HCT116 (cell line): ENCODE results near the gene RPL37A. TPM values are rescaled to one million over a fixed set of nuclear protein-coding genes. Genes with fewer than 3 reads are reported as not detected.
"Not testable (repeated sequence)": the region's sequence is repeated elsewhere in the genome, so short reads cannot be mapped to it uniquely, and the experiment has no call there.

Source experiments
- ATAC-seq: fragments of 200-7000 bp; cut with Tn5 transposase; 2 replicates; pipeline ENCODE4 v1.9.1; 2020; ENCODE audit warnings: mild to moderate bottlenecking, moderate library complexity
- BruUV-seq: library from RNA; stranded (reverse); fragments of 400-500 nt; replicated peaks from 2 replicates; lab custom pipeline; 2021; lab: Mats Ljungman, UMichigan
- CTCF ChIA-PET: fragments of 300-600 bp; sonication (Branson Sonifier 250); formaldehyde crosslinking; loops from one replicate; lab custom pipeline; 2021; ENCODE audit warnings: antibody characterized with exemption; lab: Charles Lee
- POLR2A ChIA-PET: fragments of 300-600, 350-600 bp; sonication (Branson Sonifier 250); formaldehyde crosslinking; loops from one replicate; lab custom pipeline; 2021; ENCODE audit warnings: antibody characterized with exemption; lab: Charles Lee
- RAD21 ChIA-PET, 2 experiments: fragments of 300-600 bp; sonication (Branson Sonifier 250); formaldehyde crosslinking; loops; one replicate each; lab custom pipeline; 2023; ENCODE audit warnings: low total read pairs in 2 of 2; ENCODE audit not compliant: uncharacterized antibody in 2 of 2, unreplicated experiment in 2 of 2, low non-redundant PET in 1 of 2; lab: Charles Lee
- DNase-seq: peaks from one replicate; pipeline ENCODE4 v3.0.0-alpha.2; 2010; ENCODE audit warnings: low read depth, low spot score
- H2AFZ ChIP-seq: fragments of 200-600 bp; shearing (Covaris generic), sonication (generic); 2 replicates; pipeline ENCODE4 v1.6.1; 2017; ENCODE audit warnings: low read depth, mixed run types, mixed read lengths, antibody characterized with exemption, low read length; ENCODE audit not compliant: poor library complexity, severe bottlenecking
- H3K27ac ChIP-seq: 2 replicates; pipeline ENCODE4 v1.5.1; 2012; ENCODE audit warnings: low read depth, low read length
- H3K27me3 ChIP-seq: fragments of 200-600 bp; sonication (generic); 2 replicates; pipeline ENCODE4 v1.6.1; 2016; ENCODE audit warnings: mixed run types, low read length, mixed read lengths; ENCODE audit not compliant: insufficient read depth
- H3K36me3 ChIP-seq, 2 experiments: fragments of 200-500 bp in 1 of 2; fragments of 200-600 bp in 1 of 2; sonication (Bioruptor generic) in 1 of 2; sonication (generic) in 1 of 2; 2 replicates each; pipeline versions ENCODE4 v1.5.1 to v1.6.1; 2014 to 2016; ENCODE audit warnings: low read length in 2 of 2, inconsistent platforms in 1 of 2, mixed read lengths in 1 of 2, mixed run types in 1 of 2; ENCODE audit not compliant: insufficient read depth in 2 of 2, control insufficient read depth in 1 of 2
- H3K4me1 ChIP-seq, 2 experiments: fragments of 200-600 bp in 1 of 2; sonication (generic) in 1 of 2; 2 replicates each; pipeline versions ENCODE4 v1.5.1 to v1.6.1; 2012 to 2017; ENCODE audit warnings: low read length in 2 of 2, inconsistent platforms in 1 of 2, mild to moderate bottlenecking in 1 of 2, mixed read lengths in 1 of 2, mixed run types in 1 of 2, moderate library complexity in 1 of 2; ENCODE audit not compliant: insufficient read depth in 2 of 2, control insufficient read depth in 1 of 2
- H3K4me2 ChIP-seq: fragments of 200-600 bp; sonication (generic); 2 replicates; pipeline ENCODE4 v1.6.1; 2017; ENCODE audit warnings: mixed run types, low read length, mixed read lengths
- H3K4me3 ChIP-seq, 2 experiments: fragments of 200-600 bp in 1 of 2; sonication (generic) in 1 of 2; replicated peaks in 1 of 2; 2 replicates each; pipeline ENCODE4 v1.5.1; 2011 to 2016; ENCODE audit warnings: low read length in 2 of 2, control low read depth in 1 of 2, low read depth in 1 of 2, mild to moderate bottlenecking in 1 of 2, mixed read lengths in 1 of 2, mixed run types in 1 of 2
- H3K79me2 ChIP-seq: fragments of 200-600 bp; sonication (generic); 2 replicates; pipeline ENCODE4 v1.6.1; 2017; ENCODE audit warnings: mild to moderate bottlenecking, mixed run types, low read length, moderate library complexity, mixed read lengths; ENCODE audit not compliant: insufficient read depth
- H3K9ac ChIP-seq: fragments of 200-600 bp; sonication (generic); 2 replicates; pipeline ENCODE4 v1.6.1; 2016; ENCODE audit warnings: low read length, mixed read lengths
- H3K9me2 ChIP-seq: fragments of 200-600 bp; sonication (generic), shearing (Covaris generic); 2 replicates; pipeline ENCODE4 v1.6.1; 2017; ENCODE audit warnings: mixed run types, mild to moderate bottlenecking, moderate library complexity; ENCODE audit not compliant: insufficient read depth
- H3K9me3 ChIP-seq, 2 experiments: fragments of 200-500 bp in 1 of 2; fragments of 200-600 bp in 1 of 2; sonication (Bioruptor generic) in 1 of 2; sonication (generic) in 1 of 2; 2 replicates each; pipeline ENCODE4 v1.6.1; 2014 to 2017; ENCODE audit warnings: low read length in 2 of 2, mixed read lengths in 2 of 2, inconsistent platforms in 1 of 2, low read depth in 1 of 2, mild to moderate bottlenecking in 1 of 2, mixed run types in 1 of 2, moderate library complexity in 1 of 2; ENCODE audit not compliant: control insufficient read depth in 1 of 2, insufficient read depth in 1 of 2
- H4K20me1 ChIP-seq: fragments of 200-600 bp; sonication (generic), shearing (Covaris generic); 2 replicates; pipeline ENCODE4 v1.6.1; 2017; ENCODE audit warnings: mixed run types, mild to moderate bottlenecking, moderate library complexity; ENCODE audit not compliant: insufficient read depth
- CEBPB ChIP-seq: IDR thresholded peaks from 2 replicates; pipeline ENCODE4 v1.6.1; 2012; ENCODE audit warnings: low read depth
- CTCF ChIP-seq, 3 experiments: fragments of 200-600 bp in 1 of 3; sonication (generic) in 1 of 3; IDR thresholded peaks in 2 of 3; conservative IDR thresholded peaks in 1 of 3; 2 replicates each; pipeline ENCODE4 v1.5.1; 2012 to 2017; ENCODE audit warnings: low read depth in 2 of 3, low read length in 2 of 3, antibody characterized with exemption in 1 of 3, borderline replicate concordance in 1 of 3, control low read depth in 1 of 3, mild to moderate bottlenecking in 1 of 3, mixed read lengths in 1 of 3, mixed run types in 1 of 3, moderate library complexity in 1 of 3; ENCODE audit not compliant: insufficient read depth in 1 of 3
- MAX ChIP-seq: IDR thresholded peaks from 2 replicates; pipeline ENCODE4 v1.6.1; 2012
- RAD21 ChIP-seq: IDR thresholded peaks from 2 replicates; pipeline ENCODE4 v1.6.1; 2012; ENCODE audit warnings: low read depth, mild to moderate bottlenecking
- YY1 ChIP-seq: IDR thresholded peaks from 2 replicates; pipeline ENCODE4 v1.6.1; 2011; ENCODE audit warnings: low read length, low read depth, moderate library complexity, mild to moderate bottlenecking; ENCODE audit not compliant: insufficient replicate concordance; ENCODE audit errors: extremely low read depth
- intact Hi-C: fragments of 100-400 bp; cut with micrococcal nuclease; formaldehyde crosslinking; loops from 2 replicates; pipeline ENCODE4 v1.10.0; 2022
- total RNA-seq: library from RNA; stranded (reverse); gene quantifications from one replicate; pipeline ENCODE4 v1.2.1, GENCODE V29; 2021; ENCODE audit not compliant: unreplicated experiment

RPL37A gene
- total RNA-seq, 1 experiment from 2014 or later, result 3,018 TPM

- ATAC-seq, result 0 out of 2 replicates have a peak, but pooled peaks have one; percentile 19
- H2AFZ ChIP-seq, H3K4me3 ChIP-seq, H3K9me3 ChIP-seq, H3K9me2 ChIP-seq, H3K36me3 ChIP-seq, DNase-seq, H3K27ac ChIP-seq, H4K20me1 ChIP-seq, H3K27me3 ChIP-seq, BruUV-seq, H3K4me2 ChIP-seq, H3K4me1 ChIP-seq, H3K9ac ChIP-seq, H3K79me2 ChIP-seq: not testable (repeated sequence)
- intact Hi-C loops, result loop anchor here (1.0 to 5.0 kb wide), 4 partner anchors 148 to 1239 kb away; no protein-coding TSS in a partner anchor
- CTCF ChIA-PET, result interaction anchor here (0.8 to 6.4 kb wide), 10 partner anchors 8 to 992 kb away, joined by 3 to 142 read pairs (median 3); no protein-coding TSS in a partner anchor
- RAD21 ChIA-PET, result interaction anchor here (1.2 to 1.7 kb wide), 3 partner anchors 147 to 148 kb away, joined by 6 to 10 read pairs (median 8); no protein-coding TSS in a partner anchor
- POLR2A ChIA-PET, result interaction anchor here (1.4 to 1.5 kb wide), 2 partner anchors 10 to 144 kb away, joined by 3 to 4 read pairs; no protein-coding TSS in a partner anchor
Observed at GRCh38 chr2:216518566-216519119, 20.0 kb downstream of the RPL37A start.

- DNase-seq, result peak; percentile 67
- RAD21 ChIA-PET, result interaction anchor here (1.2 to 1.7 kb wide), 3 partner anchors 143 to 147 kb away, joined by 4 to 10 read pairs (median 8); no protein-coding TSS in a partner anchor
- peak; percentile 88 for ATAC-seq
- no TSS peak for BruUV-seq
- CTCF ChIA-PET, result interaction anchor here (0.6 to 6.4 kb wide), 12 partner anchors 9 to 1194 kb away, joined by 3 to 142 read pairs (median 4); no protein-coding TSS in a partner anchor
- intact Hi-C loops, result loop anchor here (1.0 to 5.0 kb wide), 4 partner anchors 147 to 1238 kb away; no protein-coding TSS in a partner anchor
- H3K36me3 ChIP-seq, result peaks cover 0 to 2% of the 10 kb centered on the region in 2 experiments; a peak in 1 of 4 replicates
- no peak overlapping the region for H3K27ac ChIP-seq
- H3K79me2 ChIP-seq, result no peaks in the 10 kb centered on the region
- no peaks in the 10 kb centered on the region for H3K4me1 ChIP-seq
- H3K9ac ChIP-seq, result no peak overlapping the region
- H3K27me3 ChIP-seq, result no peaks in the 10 kb centered on the region
- POLR2A ChIA-PET, result interaction anchor here (1.4 kb wide), 1 partner anchor 144 kb away, joined by 4 read pairs; no protein-coding TSS in a partner anchor
- no peaks in the 10 kb centered on the region for H3K9me2 ChIP-seq
- no peak overlapping the region for H3K4me2 ChIP-seq
- H4K20me1 ChIP-seq, result no peaks in the 10 kb centered on the region
- H2AFZ ChIP-seq, result no peak overlapping the region
- no peak for TF ChIP-seq MAX
- no peak for TF ChIP-seq YY1
- TF ChIP-seq CEBPB, result no peak
- TF ChIP-seq CTCF (IDR thresholded peaks at IDR 0.05 in 2 of 3, conservative IDR thresholded peaks at IDR 0.05 in 1 of 3; ENCODE audit: borderline replicate concordance in 1 of 3, insufficient read depth in 1 of 3, low read depth in 2 of 3, low read length in 2 of 3), result peak; percentile 67 to 80 (median 76); a peak in 5 of 6 replicates
- TF ChIP-seq RAD21, result peak; percentile 80
- no peak overlapping the region for H3K4me3 ChIP-seq
- no peaks in the 10 kb centered on the region for H3K9me3 ChIP-seq
Observed at GRCh38 chr2:216519154-216519762, 20.6 kb downstream of the RPL37A start.
